ENCODE measurements around the gene RNF212B. TPM values are rescaled to one million over a fixed set of nuclear protein-coding genes. Genes with fewer than 3 reads are reported as not detected.

Gene RNF212B
- total RNA-seq, 1 experiment from 2014 or later, result not detected

GRCh38 chr14:23208324-23208723 lies 29.4 kb upstream of the RNF212B start:
- Histone ChIP-seq H3K9me2 (ENCODE audit: insufficient read depth) (no peaks in the 10 kb centered on the region), H4K20me1 (ENCODE audit: insufficient read depth) (no peaks in the 10 kb centered on the region), H3K4me1 (replicated peaks; ENCODE audit: insufficient read depth) (no peaks in the 10 kb centered on the region), H3K4me2 (no peak overlapping the region), H3K27ac (no peak overlapping the region), H3K79me2 (ENCODE audit: low read depth) (no peaks in the 10 kb centered on the region), H3K27me3 (ENCODE audit: insufficient read depth, low read depth) (no peaks in the 10 kb centered on the region), H3K9me3 (ENCODE audit: insufficient read depth, low read depth) (no peaks in the 10 kb centered on the region), H3K36me3 (ENCODE audit: low read depth) (no peaks in the 10 kb centered on the region), H2AFZ (no peak overlapping the region), H3F3A (ENCODE audit: insufficient read depth, low read depth) (no peaks in the 10 kb centered on the region), H3K4me3 (no peak overlapping the region)
- intact Hi-C loops (cut with micrococcal nuclease; ENCODE audit: unreplicated experiment), result no loop called here
- BruUV-seq (replicated peaks), result no TSS peak
- no peak for DNase-seq
- no peak for TF ChIP-seq EZH2 (IDR thresholded peaks at IDR 0.05; ENCODE audit: low read depth)
- no peak for TF ChIP-seq CTCF (conservative IDR thresholded peaks at IDR 0.05)
- ChIA-PET CTCF (no interaction called here), POLR2A (ENCODE audit: unreplicated experiment) (no interaction called here)

GRCh38 chr14:23209651-23210423 lies 27.9 kb upstream of the RNF212B start:
- Histone ChIP-seq H3K27me3 (ENCODE audit: insufficient read depth, low read depth) (no peaks in the 10 kb centered on the region), H3K27ac (no peak overlapping the region), H3K4me1 (replicated peaks; ENCODE audit: insufficient read depth) (no peaks in the 10 kb centered on the region), H3K79me2 (ENCODE audit: low read depth) (no peaks in the 10 kb centered on the region), H3F3A (ENCODE audit: insufficient read depth, low read depth) (no peaks in the 10 kb centered on the region), H2AFZ (no peak overlapping the region), H3K4me2 (no peak overlapping the region), H3K4me3 (no peak overlapping the region), H3K36me3 (ENCODE audit: low read depth) (no peaks in the 10 kb centered on the region), H3K9me2 (ENCODE audit: insufficient read depth) (no peaks in the 10 kb centered on the region), H3K9me3 (ENCODE audit: insufficient read depth, low read depth) (no peaks in the 10 kb centered on the region), H4K20me1 (ENCODE audit: insufficient read depth) (no peaks in the 10 kb centered on the region)
- intact Hi-C loops (cut with micrococcal nuclease; ENCODE audit: unreplicated experiment), result no loop called here
- CTCF ChIA-PET, result no interaction called here
- DNase-seq, result no peak
- no TSS peak for BruUV-seq (replicated peaks)
- TF ChIP-seq EZH2 (IDR thresholded peaks at IDR 0.05; ENCODE audit: low read depth) (no peak), CTCF (conservative IDR thresholded peaks at IDR 0.05) (no peak)
- POLR2A ChIA-PET (ENCODE audit: unreplicated experiment), result no interaction called here

GRCh38 chr14:23215421-23215820 lies 22.3 kb upstream of the RNF212B start:
- ChIA-PET CTCF (no interaction called here), POLR2A (ENCODE audit: unreplicated experiment) (no interaction called here)
- H3F3A ChIP-seq (ENCODE audit: insufficient read depth, low read depth), result no peaks in the 10 kb centered on the region
- H4K20me1 ChIP-seq (ENCODE audit: insufficient read depth), result no peaks in the 10 kb centered on the region
- intact Hi-C loops (cut with micrococcal nuclease; ENCODE audit: unreplicated experiment), result no loop called here
- no peak overlapping the region for H2AFZ ChIP-seq
- no peaks in the 10 kb centered on the region for H3K9me3 ChIP-seq (ENCODE audit: insufficient read depth, low read depth)
- no peaks in the 10 kb centered on the region for H3K79me2 ChIP-seq (ENCODE audit: low read depth)
- no peak overlapping the region for H3K27ac ChIP-seq
- H3K27me3 ChIP-seq (ENCODE audit: insufficient read depth, low read depth), result no peaks in the 10 kb centered on the region
- TF ChIP-seq CTCF (conservative IDR thresholded peaks at IDR 0.05), result no peak
- TF ChIP-seq EZH2 (IDR thresholded peaks at IDR 0.05; ENCODE audit: low read depth), result no peak
- no peak overlapping the region for H3K4me3 ChIP-seq
- H3K36me3 ChIP-seq (ENCODE audit: low read depth), result no peaks in the 10 kb centered on the region
- no peak for DNase-seq
- no peaks in the 10 kb centered on the region for H3K4me1 ChIP-seq (replicated peaks; ENCODE audit: insufficient read depth)
- H3K9me2 ChIP-seq (ENCODE audit: insufficient read depth), result no peaks in the 10 kb centered on the region
- no TSS peak for BruUV-seq (replicated peaks)
- no peak overlapping the region for H3K4me2 ChIP-seq

Data from PC-9 (cell line).